Liver (tissue), 9 donors: Measurements from ENCODE around the gene MNAT1. TPM values are rescaled to one million over a fixed set of nuclear protein-coding genes. Genes with fewer than 3 reads are reported as not detected.

ENCODE experiments used
- DNase-seq: peaks from one replicate; pipeline ENCODE4 v3.0.0-alpha.2; 2017; ENCODE audit warnings: low spot score
- H3K27ac ChIP-seq, 2 donors: one replicate each; pipeline ENCODE4 v1.7.0; 2013; ENCODE audit warnings: inconsistent platforms in 2 of 2, low read length in 2 of 2, control low read depth in 1 of 2, low read depth in 1 of 2, mild to moderate bottlenecking in 1 of 2
- H3K27me3 ChIP-seq, 4 donors: one replicate each; pipeline versions ENCODE4 v1.6.1 to v1.7.0; 2013; ENCODE audit warnings: low read length in 3 of 4, inconsistent platforms in 1 of 4, mild to moderate bottlenecking in 1 of 4, moderate library complexity in 1 of 4; ENCODE audit not compliant: control insufficient read depth in 4 of 4, insufficient read depth in 4 of 4
- H3K36me3 ChIP-seq, 4 donors: one replicate each; pipeline versions ENCODE4 v1.6.1 to v1.7.0; 2013; ENCODE audit warnings: low read length in 3 of 4, mild to moderate bottlenecking in 3 of 4, low read depth in 1 of 4, moderate library complexity in 1 of 4; ENCODE audit not compliant: control insufficient read depth in 4 of 4, insufficient read depth in 3 of 4
- H3K4me1 ChIP-seq, 4 donors: one replicate each; pipeline versions ENCODE4 v1.6.1 to v1.7.0; 2013; ENCODE audit warnings: low read length in 3 of 4, mild to moderate bottlenecking in 3 of 4, moderate library complexity in 1 of 4; ENCODE audit not compliant: control insufficient read depth in 4 of 4, insufficient read depth in 4 of 4
- H3K4me3 ChIP-seq, 3 donors: one replicate each; pipeline versions ENCODE4 v1.6.1 to v1.7.0; 2013; ENCODE audit warnings: low read length in 3 of 3, control low read depth in 1 of 3, low read depth in 1 of 3, mild to moderate bottlenecking in 1 of 3
- H3K9ac ChIP-seq, 2 donors: one replicate each; pipeline ENCODE4 v1.7.0; 2013; ENCODE audit warnings: low read length in 2 of 2, mild to moderate bottlenecking in 2 of 2, moderate library complexity in 2 of 2, control low read depth in 1 of 2, low read depth in 1 of 2
- H3K9me3 ChIP-seq, 4 donors: one replicate each; pipeline versions ENCODE4 v1.6.1 to v1.7.0; 2013; ENCODE audit warnings: low read length in 3 of 4; ENCODE audit not compliant: control insufficient read depth in 4 of 4
- EGR1 ChIP-seq, 2 donors: IDR thresholded peaks; 2 replicates each; pipeline ENCODE4 v1.6.1; 2016 to 2018; ENCODE audit warnings: antibody characterized with exemption in 2 of 2, low read depth in 2 of 2
- FOXA1 ChIP-seq: IDR thresholded peaks from 2 replicates; pipeline ENCODE4 v1.6.1; 2016; ENCODE audit warnings: antibody characterized with exemption
- FOXA2 ChIP-seq: IDR thresholded peaks from 2 replicates; pipeline ENCODE4 v1.6.1; 2016; ENCODE audit warnings: antibody characterized with exemption
- GABPA ChIP-seq, 2 donors: IDR thresholded peaks in 1 of 2; conservative IDR thresholded peaks in 1 of 2; 2 replicates each; pipeline ENCODE4 v1.6.1; 2016; ENCODE audit warnings: antibody characterized with exemption in 2 of 2, mild to moderate bottlenecking in 1 of 2, moderate library complexity in 1 of 2
- HNF4A ChIP-seq, 2 donors: conservative IDR thresholded peaks; 2 replicates each; pipeline ENCODE4 v1.6.1; 2016; ENCODE audit warnings: antibody characterized with exemption in 2 of 2, mild to moderate bottlenecking in 2 of 2
- NR2F2 ChIP-seq: IDR thresholded peaks from 2 replicates; pipeline ENCODE4 v1.6.1; 2016; ENCODE audit warnings: antibody characterized with exemption
- RAD21 ChIP-seq, 2 donors: IDR thresholded peaks; 2 replicates each; pipeline ENCODE4 v1.6.1; 2016; ENCODE audit warnings: antibody characterized with exemption in 2 of 2, mild to moderate bottlenecking in 2 of 2
- RXRA ChIP-seq, 2 donors: IDR thresholded peaks; 2 replicates each; pipeline ENCODE4 v1.6.1; 2017 to 2018; ENCODE audit warnings: antibody characterized with exemption in 2 of 2, mild to moderate bottlenecking in 1 of 2
- SP1 ChIP-seq: IDR thresholded peaks from 2 replicates; pipeline ENCODE4 v1.6.1; 2018; ENCODE audit warnings: antibody characterized with exemption, mild to moderate bottlenecking
- TAF1 ChIP-seq: conservative IDR thresholded peaks from 2 replicates; pipeline ENCODE4 v1.6.1; 2016; ENCODE audit warnings: antibody characterized with exemption, mild to moderate bottlenecking
- YY1 ChIP-seq: IDR thresholded peaks from 2 replicates; pipeline ENCODE4 v1.6.1; 2016; ENCODE audit warnings: antibody characterized with exemption, mild to moderate bottlenecking
- WGBS: extraction: QIAGEN DNeasy Blood & Tissue Kit; methylation state at CpG from one replicate; pipeline ENCODE4 v1.1.7; 2013; 5-methylcytosine and 5-hydroxymethylcytosine counted together
- polyA plus RNA-seq, 2 donors: library from polyadenylated mRNA; stranded (reverse) in 1 of 2; unstranded in 1 of 2; fragments of 200-250 nt in 1 of 2; fragments of >200 nt in 1 of 2; fragmentation: Nextera tagmentation in 1 of 2; extraction: Ambion mirVana in 1 of 2; gene quantifications; one replicate each; pipeline versions ENCODE4 v1.2.1 to v1.2.3, GENCODE V29; 2013 to 2015
- total RNA-seq, 2 donors: library from RNA; depleted of rRNA; stranded (reverse); fragments of >200 nt; gene quantifications; one replicate each; pipeline ENCODE4 v1.2.3, GENCODE V29; 2014
- TF ChIP-seq, protein P1 (sequence below): fragments of 150-350 bp; IDR thresholded peaks from 2 replicates; pipeline ENCODE4 v1.5.1; 2017; ENCODE audit warnings: improper control_type of control experiment, low read depth, low read length; ENCODE audit not compliant: missing input control
- TF ChIP-seq, protein P2 (sequence below): IDR thresholded peaks from 2 replicates; pipeline ENCODE4 v1.6.1; 2016; ENCODE audit warnings: antibody characterized with exemption
- TF ChIP-seq, protein P3 (sequence below): IDR thresholded peaks from 2 replicates; pipeline ENCODE4 v1.6.1; 2016; ENCODE audit warnings: antibody characterized with exemption, mild to moderate bottlenecking
- TF ChIP-seq, protein P4 (sequence below): IDR thresholded peaks from 2 replicates; pipeline ENCODE4 v1.6.1; 2016; ENCODE audit warnings: antibody characterized with exemption
- TF ChIP-seq, protein P5 (sequence below): IDR thresholded peaks from 2 replicates; pipeline ENCODE4 v1.6.1; 2016; ENCODE audit warnings: antibody characterized with exemption
- donor health status: healthy.
- donor health status: healthy.
- donor health status: healthy.
- donor health status: healthy.
- donor health status: healthy.

MNAT1 gene
- total and polyA plus RNA-seq, 4 donors: 8.9 to 18.5 (median 14.6) TPM

DNA sequence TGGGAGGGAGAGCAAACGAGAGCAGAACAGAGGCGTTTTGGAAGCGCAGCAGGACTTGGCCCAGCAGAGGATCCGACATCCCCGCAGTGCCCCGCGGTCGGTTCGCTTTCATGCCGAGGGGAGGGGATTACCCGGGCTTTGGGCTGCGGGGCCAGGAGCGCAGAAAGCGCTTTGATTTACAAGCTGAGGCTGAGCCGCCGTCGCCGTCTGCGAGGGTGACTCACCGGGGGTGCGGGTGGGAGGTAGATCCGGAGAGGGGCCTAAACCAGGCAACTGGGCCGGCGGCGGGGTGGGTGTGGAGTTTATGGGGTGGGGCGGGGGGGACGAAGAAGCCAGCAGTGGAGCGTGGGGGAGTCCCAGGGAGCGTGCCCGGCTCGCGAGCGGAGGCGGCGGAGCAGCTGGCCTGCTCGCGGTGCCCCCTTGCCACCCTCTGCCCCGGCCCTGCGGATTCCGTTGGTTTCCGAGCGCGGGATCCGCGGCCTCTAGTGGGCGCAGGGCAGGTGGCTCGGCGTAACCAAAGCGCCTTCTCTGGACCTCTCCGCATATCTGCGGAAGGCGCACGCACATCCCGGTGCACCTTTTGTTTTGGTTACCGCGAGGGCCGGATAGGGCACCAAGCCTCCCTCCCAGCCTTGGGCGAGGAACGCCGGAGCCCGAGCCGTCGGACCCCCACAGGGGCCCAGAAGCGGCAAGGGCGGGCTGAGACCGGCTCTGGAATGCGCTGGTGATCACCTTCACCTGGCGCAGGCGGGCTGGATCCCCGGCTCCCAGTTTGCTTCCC is 13.0 kb upstream of the MNAT1 start:
- H3K27ac ChIP-seq: no peak overlapping the region
- 9% methylated on average over 70 of the region's 70 CpGs for WGBS
- DNase-seq: peak; percentile 36
- H3K9me3 ChIP-seq: no peaks in the 10 kb centered on the region
- H3K27me3 ChIP-seq: peaks cover 0 to 2% (median 0%) of the 10 kb centered on the region in 4 donors
- peak overlapping the region; percentile 47 to 85 (median 79) for H3K4me3 ChIP-seq
- H3K9ac ChIP-seq: no peak overlapping the region
- H3K36me3 ChIP-seq: no peaks in the 10 kb centered on the region
- TF ChIP-seq HNF4A (conservative IDR thresholded peaks at IDR 0.05): no peak
- TF ChIP-seq RAD21 (IDR thresholded peaks at IDR 0.05): peak in 1 of 2 donors; percentile 52
- TF ChIP-seq, protein P1, sequence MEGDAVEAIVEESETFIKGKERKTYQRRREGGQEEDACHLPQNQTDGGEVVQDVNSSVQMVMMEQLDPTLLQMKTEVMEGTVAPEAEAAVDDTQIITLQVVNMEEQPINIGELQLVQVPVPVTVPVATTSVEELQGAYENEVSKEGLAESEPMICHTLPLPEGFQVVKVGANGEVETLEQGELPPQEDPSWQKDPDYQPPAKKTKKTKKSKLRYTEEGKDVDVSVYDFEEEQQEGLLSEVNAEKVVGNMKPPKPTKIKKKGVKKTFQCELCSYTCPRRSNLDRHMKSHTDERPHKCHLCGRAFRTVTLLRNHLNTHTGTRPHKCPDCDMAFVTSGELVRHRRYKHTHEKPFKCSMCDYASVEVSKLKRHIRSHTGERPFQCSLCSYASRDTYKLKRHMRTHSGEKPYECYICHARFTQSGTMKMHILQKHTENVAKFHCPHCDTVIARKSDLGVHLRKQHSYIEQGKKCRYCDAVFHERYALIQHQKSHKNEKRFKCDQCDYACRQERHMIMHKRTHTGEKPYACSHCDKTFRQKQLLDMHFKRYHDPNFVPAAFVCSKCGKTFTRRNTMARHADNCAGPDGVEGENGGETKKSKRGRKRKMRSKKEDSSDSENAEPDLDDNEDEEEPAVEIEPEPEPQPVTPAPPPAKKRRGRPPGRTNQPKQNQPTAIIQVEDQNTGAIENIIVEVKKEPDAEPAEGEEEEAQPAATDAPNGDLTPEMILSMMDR: peak; percentile 11
- peaks cover 12 to 28% (median 20%) of the 10 kb centered on the region in 4 donors for H3K4me1 ChIP-seq

DNA sequence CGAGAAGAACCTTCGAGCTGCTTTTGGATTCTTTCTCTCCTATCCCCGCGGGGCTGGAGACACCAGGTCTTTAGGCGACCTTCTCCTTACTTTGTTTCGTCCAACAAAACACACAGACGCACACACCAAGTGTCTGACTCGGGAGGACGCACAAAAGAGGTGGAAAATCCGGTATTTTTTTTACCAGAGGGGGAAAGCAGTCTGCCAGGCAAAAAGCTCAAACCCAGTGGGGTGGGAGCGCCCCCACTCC is 12.5 kb upstream of the MNAT1 start:
- no peaks in the 10 kb centered on the region for H3K36me3 ChIP-seq
- H3K4me3 ChIP-seq: peak overlapping the region; percentile 47 to 85 (median 79)
- peak overlapping the region in 1 of 2 donors; percentile 37 for H3K9ac ChIP-seq
- H3K4me1 ChIP-seq: peaks cover 12 to 28% (median 20%) of the 10 kb centered on the region in 4 donors
- H3K9me3 ChIP-seq: no peaks in the 10 kb centered on the region
- TF ChIP-seq YY1 (no peak), FOXA2 (no peak), TAF1 (no peak), RAD21 (IDR thresholded peaks at IDR 0.05) (no peak), GABPA (IDR thresholded peaks at IDR 0.05 in 1 of 2, conservative IDR thresholded peaks at IDR 0.05 in 1 of 2) (no peak), RXRA (IDR thresholded peaks at IDR 0.05) (no peak), NR2F2 (no peak), SP1 (no peak), EGR1 (IDR thresholded peaks at IDR 0.05; ENCODE audit: low read depth in 2 of 2) (no peak), FOXA1 (no peak), HNF4A (conservative IDR thresholded peaks at IDR 0.05) (no peak)
- TF ChIP-seq, protein P2, sequence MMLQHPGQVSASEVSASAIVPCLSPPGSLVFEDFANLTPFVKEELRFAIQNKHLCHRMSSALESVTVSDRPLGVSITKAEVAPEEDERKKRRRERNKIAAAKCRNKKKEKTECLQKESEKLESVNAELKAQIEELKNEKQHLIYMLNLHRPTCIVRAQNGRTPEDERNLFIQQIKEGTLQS: no peak
- TF ChIP-seq, protein P1: no peak
- TF ChIP-seq, protein P3, sequence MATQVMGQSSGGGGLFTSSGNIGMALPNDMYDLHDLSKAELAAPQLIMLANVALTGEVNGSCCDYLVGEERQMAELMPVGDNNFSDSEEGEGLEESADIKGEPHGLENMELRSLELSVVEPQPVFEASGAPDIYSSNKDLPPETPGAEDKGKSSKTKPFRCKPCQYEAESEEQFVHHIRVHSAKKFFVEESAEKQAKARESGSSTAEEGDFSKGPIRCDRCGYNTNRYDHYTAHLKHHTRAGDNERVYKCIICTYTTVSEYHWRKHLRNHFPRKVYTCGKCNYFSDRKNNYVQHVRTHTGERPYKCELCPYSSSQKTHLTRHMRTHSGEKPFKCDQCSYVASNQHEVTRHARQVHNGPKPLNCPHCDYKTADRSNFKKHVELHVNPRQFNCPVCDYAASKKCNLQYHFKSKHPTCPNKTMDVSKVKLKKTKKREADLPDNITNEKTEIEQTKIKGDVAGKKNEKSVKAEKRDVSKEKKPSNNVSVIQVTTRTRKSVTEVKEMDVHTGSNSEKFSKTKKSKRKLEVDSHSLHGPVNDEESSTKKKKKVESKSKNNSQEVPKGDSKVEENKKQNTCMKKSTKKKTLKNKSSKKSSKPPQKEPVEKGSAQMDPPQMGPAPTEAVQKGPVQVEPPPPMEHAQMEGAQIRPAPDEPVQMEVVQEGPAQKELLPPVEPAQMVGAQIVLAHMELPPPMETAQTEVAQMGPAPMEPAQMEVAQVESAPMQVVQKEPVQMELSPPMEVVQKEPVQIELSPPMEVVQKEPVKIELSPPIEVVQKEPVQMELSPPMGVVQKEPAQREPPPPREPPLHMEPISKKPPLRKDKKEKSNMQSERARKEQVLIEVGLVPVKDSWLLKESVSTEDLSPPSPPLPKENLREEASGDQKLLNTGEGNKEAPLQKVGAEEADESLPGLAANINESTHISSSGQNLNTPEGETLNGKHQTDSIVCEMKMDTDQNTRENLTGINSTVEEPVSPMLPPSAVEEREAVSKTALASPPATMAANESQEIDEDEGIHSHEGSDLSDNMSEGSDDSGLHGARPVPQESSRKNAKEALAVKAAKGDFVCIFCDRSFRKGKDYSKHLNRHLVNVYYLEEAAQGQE: no peak
- TF ChIP-seq, protein P4, sequence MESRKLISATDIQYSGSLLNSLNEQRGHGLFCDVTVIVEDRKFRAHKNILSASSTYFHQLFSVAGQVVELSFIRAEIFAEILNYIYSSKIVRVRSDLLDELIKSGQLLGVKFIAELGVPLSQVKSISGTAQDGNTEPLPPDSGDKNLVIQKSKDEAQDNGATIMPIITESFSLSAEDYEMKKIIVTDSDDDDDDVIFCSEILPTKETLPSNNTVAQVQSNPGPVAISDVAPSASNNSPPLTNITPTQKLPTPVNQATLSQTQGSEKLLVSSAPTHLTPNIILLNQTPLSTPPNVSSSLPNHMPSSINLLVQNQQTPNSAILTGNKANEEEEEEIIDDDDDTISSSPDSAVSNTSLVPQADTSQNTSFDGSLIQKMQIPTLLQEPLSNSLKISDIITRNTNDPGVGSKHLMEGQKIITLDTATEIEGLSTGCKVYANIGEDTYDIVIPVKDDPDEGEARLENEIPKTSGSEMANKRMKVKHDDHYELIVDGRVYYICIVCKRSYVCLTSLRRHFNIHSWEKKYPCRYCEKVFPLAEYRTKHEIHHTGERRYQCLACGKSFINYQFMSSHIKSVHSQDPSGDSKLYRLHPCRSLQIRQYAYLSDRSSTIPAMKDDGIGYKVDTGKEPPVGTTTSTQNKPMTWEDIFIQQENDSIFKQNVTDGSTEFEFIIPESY: no peak
- TF ChIP-seq, protein P5, sequence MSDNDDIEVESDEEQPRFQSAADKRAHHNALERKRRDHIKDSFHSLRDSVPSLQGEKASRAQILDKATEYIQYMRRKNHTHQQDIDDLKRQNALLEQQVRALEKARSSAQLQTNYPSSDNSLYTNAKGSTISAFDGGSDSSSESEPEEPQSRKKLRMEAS: no peak
- no peak overlapping the region for H3K27ac ChIP-seq
- DNase-seq: no peak
- WGBS: under 1% methylated on average over 11 of the region's 11 CpGs
- H3K27me3 ChIP-seq: peaks cover 0 to 2% (median 0%) of the 10 kb centered on the region in 4 donors
